Renal cortical epithelial cell (primary cell): ENCODE data around the gene SRRM3. TPM values are rescaled to one million over a fixed set of nuclear protein-coding genes. Genes with fewer than 3 reads are reported as not detected.

Experiments
- total RNA-seq: library from RNA; depleted of rRNA; stranded (reverse); fragments of >200 nt; gene quantifications from 2 replicates; pipeline ENCODE4 v1.2.3, GENCODE V29; 2014

The SRRM3 gene
- total RNA-seq, 1 donor from 2014 or later = 0.30 TPM

Other genes starting within 250 kb of the SRRM3 start
- gene TMEM120A, start 207.3 kb upstream of the SRRM3 start, total RNA-seq = 17.9 and 19.2 TPM in 2 replicates
- 51.4 and 102 TPM in 2 replicates for gene STYXL1, start 153.9 kb upstream of the SRRM3 start, total RNA-seq
- 29.5 and 80.6 TPM in 2 replicates for gene MDH2, start 153.8 kb upstream of the SRRM3 start, total RNA-seq
- 48.8 and 104 TPM in 2 replicates for gene HSPB1, start 100.8 kb downstream of the SRRM3 start, total RNA-seq
- 120 and 221 TPM in 2 replicates for gene YWHAG, start 157.1 kb downstream of the SRRM3 start, total RNA-seq
- gene SSC4D, start 207.8 kb downstream of the SRRM3 start, total RNA-seq = 7.1 and 34.5 TPM in 2 replicates
- 3.4 and 5.0 TPM in 2 replicates for gene ZP3, start 223.1 kb downstream of the SRRM3 start, total RNA-seq